Putamen (tissue), 1 donor: ENCODE results near the gene GLUL.
"Not testable (repeated sequence)": the region's sequence is repeated elsewhere in the genome, so short reads cannot be mapped to it uniquely, and the experiment has no call there.

Experiments
- DNase-seq: peaks from one replicate; pipeline ENCODE4 v3.0.0-alpha.2; 2016; ENCODE audit warnings: low spot score

GLUL gene

DNA sequence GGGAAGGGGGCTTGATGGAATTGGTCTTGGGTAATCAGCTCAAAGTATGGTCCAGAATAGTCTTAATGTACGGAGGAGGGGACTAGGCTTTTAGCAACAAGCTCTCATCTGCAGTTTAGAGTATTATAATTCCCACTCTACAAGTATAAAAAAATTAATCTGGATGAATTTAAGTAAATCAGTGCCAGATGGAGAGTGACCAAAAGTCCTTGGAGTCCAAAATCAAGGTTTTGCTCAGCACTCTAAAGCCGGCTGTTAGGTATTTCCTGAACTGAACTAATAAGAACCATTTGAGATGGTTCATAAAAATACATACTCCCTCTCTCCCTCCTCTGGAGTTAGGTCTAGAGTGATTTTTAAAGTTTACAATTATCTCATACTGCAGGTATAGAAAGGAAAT lies 23.7 kb downstream of the GLUL start:
- DNase-seq: no peak

DNA sequence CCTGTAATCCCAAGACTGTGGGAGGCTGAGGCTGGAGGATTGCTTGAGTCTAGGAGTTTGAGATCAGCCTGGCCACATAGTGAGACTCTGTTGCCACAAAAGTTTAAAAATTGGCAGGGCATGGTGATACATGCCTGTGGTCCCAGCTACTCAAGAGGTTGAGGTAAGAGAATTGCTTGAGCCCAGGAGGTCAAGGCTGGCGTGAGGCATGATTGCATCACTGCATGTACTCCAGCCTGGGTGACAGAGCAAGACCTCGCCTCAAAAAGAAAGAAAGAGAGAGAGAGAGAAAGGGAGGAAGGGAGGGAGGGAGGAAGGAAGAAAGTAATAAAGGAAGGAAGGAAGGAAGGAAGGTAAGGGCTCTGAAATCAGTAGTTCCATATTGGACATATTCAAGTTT lies 25.0 kb downstream of the GLUL start:
- no peak for DNase-seq

GRCh38 chr1:182359645-182360044 lies 31.9 kb downstream of the GLUL start:
- DNase-seq: no peak

- no peak for DNase-seq
Observed at GRCh38 chr1:182357913-182358312, 33.7 kb downstream of the GLUL start.

DNA sequence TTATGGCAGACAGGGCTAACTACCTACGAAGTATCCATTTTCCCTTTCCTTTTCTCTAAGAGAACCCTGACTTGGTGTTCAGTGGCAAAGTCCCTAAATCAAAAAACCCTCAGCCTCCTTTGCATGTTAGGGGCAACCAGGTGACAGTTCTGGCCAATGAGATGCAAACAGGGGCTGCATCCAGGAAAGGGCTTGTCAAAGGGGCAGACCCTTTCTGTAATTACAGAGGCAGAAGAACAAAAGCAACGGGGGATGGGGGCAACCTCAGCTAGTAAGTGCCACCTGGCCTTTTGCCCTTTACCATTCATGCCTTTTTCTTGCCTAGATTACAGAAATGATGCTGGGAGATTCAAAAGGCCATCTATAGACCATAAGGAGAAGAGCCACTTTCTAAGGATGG lies 34.4 kb downstream of the GLUL start:
- DNase-seq: no peak

DNA sequence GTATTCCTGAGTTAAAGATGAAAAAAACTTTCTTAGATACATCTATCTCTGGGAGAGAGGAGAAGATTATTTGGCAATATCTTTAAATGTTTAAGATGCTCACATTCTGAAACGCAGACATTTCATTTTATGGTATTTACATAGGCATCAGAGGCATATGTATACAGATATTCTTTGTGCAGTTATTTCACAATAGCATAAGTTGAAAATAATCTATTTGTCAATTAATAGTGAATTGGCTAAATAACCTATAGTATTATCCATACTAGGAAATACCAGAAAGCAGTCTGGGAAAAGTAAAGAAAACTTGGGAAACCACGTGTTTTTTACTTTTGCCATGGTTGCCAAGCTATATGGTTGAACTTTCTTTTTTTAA lies 35.9 kb downstream of the GLUL start:
- DNase-seq: no peak

DNA sequence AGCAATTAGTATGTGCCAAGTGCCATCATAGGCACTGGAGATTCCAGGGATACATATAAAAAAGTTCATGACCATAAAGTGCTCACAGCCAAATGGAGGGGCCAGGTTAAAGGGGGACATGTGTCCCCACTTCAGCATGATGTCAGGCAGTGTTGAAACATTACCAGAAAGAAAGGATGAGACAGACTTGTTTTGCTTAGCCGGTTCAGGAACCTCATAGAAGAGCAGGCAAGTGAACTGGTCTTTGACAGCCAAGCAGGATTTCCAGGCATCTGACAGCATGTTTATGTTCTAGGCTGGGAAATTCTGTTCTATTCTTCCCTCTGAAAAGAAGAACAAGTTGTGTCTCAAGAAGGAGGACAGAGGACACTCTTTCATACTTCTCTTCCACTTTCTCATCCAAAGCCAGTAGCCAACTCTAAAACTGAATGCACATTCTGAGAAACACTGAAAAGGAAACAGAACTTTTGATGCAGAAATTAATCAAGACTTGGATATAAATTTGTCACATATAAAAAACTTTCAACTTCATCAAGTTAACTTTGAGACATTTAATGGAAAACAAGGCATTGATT lies 39.7 kb downstream of the GLUL start:
- DNase-seq: no peak

DNA sequence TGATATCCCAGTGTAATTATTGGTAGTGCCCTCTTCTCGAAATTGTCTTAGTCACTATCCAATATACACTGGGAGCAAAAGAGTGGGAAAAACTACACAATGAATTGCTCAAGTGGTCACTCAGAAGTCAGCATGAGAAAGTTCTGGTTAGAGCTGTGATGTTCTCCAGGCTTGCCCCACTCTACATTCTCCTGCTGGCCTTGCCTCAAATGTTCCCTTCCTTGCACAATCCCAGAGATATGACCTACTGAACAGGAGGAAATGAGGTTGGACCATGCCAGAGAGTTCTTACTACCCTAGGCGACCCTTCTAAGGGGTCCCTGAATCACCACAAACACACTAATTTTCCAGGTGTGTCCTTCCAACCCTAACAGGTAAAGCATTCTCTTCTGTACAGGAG lies 40.8 kb downstream of the GLUL start:
- no peak for DNase-seq

GRCh38 chr1:182348961-182349747 lies 42.4 kb downstream of the GLUL start:
- no peak for DNase-seq

DNA sequence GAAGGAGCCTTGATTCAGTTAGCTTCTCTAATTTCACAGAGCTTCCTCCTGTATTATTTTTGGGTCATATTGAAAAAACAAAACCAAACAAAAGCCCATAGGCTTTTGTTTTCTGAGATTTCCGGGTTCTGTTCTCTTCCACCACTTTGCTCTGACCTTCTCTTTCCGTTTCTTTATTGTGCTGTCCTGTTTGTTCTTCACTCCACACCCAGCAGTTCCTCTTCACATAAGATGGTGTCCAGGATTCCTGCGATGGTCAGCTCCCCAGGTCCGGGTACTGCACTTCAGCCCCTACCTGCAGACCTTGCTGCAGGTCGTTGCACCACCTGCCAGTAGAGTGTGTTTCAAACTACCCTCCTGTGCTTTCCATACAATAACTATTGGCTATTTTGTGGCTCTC lies 44.6 kb downstream of the GLUL start:
- DNase-seq: no peak

DNA sequence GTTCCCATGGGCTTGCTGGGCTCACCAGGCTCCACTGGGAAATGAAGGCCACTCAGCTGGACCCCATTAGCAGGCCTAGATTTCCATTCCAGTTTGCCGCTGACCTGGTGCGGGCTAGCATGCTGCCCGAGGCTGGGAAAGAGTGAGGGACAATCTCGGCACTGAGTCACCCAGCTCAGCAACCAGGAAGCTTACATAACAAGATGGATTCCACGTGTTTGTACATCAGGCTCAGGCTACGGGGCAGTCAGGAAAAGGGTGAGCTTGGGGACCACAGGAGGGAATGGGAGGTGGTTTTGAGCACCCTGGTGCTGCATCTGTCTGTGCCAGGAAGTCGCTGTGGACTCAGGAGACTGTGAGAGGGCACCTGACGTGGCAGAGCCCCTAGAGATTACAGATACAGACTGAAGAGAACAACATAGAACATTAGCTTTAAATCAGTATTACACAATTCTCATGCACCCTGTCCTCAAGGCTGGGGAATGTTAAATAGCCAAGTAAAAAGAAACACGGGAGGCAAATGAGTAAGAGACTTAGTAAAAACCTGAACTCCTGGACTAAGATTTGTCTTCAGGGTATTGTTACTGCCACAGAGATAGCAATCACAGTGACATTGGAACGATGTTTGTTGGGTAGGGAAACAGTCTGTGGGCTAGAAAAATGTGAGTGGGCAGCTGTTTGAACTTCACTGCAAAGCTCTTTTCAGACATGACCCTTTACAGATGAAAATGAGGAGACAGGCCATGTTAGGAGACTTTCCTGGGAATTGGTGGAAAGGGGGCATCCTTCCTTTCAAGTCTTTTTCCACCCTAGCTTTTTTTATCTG lies 51.1 kb downstream of the GLUL start:
- DNase-seq: no peak

DNA sequence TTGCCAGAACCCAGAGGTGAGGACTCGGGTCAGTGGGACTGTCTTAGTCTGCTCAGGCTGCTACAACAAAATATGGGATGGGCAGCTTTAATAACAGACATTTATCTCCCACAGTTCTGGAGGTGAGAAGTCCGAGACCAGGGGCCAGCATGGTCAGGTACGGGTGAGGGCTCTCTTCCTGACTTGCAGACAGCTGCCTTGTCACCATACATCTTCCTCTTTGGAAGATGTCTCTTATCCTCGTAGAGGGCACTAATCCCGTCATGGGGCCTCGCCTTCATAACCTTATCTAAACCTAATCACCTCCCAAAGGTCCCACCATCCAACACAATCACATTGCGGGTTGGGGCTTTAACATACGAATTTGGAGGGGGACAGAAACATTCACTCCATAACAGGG lies 51.9 kb downstream of the GLUL start:
- no peak for DNase-seq

DNA sequence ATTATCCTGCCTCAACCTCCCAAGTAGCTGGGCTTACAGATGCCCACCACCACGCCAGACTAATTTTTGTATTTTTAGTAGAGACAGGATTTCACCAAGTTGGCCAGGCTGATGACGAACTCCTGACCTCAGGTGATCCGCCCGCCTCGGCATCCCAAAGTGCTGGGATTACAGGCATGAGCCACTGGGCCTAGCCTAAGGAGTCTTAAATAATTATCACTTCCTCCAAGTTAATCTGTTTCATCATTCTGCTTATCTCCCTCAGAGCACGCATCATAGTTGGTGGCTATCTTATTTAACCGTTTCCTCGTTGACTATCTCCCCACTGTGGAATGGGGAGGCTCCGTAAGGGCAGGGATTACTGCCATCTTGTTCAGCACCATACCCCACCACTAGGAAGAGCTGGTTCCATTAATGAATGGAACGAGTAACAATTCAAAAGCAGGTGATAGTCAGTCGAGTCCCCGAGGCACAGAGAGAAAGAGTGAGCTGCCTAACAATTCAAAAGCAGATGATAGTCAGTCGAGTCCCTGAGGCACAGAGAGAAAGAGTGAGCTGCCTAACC lies 52.7 kb downstream of the GLUL start:
- DNase-seq: no peak

DNA sequence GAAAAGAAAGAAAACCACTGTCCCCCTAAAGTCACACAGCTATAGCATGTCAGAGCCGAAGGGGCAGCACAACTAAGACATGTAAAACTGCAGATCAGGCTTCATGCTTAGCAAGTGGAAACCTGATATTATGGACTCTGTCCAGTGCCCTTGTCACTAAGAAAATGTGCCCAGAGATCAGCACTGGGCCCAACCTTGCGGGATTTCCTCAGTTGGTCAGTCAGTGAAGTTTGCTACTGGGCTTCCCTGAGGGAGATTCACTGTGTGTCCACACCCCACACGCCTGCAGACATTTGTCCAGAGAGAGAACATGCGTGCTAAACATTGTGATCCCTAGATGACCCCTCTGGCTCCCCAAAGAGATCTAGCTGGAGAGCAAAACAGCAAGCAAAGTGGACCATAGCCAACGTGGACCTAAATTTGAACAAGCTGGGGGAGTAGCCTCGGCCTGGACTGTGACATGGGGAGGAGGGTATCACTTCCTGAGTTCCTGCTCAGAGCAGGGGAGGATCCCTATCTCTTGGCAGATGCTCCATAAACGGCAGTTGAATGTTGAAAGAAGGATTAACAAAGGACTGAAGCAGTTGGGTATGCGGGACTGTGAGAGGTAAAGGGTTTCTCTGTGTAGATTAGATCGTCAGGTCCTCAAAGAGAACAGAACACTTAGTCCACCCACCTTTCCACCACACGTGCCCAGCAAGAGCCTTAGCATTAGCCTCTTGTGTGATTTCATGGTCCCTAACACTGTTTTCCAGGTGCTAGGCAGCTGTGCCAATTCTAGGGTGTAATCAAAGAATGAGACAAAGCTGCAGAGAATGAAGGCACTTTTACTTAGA lies 53.6 kb downstream of the GLUL start:
- no peak for DNase-seq

GRCh38 chr1:182335771-182336566 lies 55.6 kb downstream of the GLUL start:
- no peak for DNase-seq

DNA sequence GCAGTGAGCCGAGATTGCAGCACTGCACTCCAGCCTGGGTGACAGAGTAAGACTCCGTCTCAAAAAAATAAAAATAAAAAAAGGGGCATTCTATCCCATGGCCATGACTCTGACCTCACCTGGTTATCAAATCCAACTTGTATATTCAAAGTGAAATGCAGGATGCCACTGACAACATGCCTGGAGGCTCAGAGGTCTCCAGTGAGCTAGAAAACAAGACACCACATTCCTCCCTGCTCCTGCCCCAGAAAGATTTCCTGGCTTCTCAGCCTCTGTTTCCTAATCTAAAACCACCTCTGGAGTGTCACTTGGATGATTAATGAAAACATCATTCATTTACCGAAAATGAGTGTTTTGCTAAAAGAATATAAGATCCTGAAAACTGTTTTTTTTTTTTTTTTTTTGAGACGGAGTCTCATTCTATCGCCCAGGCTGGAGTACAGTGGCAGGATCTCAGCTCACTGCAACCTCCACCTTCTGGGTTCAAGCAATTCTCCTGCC lies 58.5 kb downstream of the GLUL start:
- DNase-seq: not testable (repeated sequence)

GRCh38 chr1:182332261-182333060 lies 59.1 kb downstream of the GLUL start:
- no peak for DNase-seq
